ENCODE measurements around the gene QSOX2.
"Not testable (repeated sequence)": the region's sequence is repeated elsewhere in the genome, so short reads cannot be mapped to it uniquely, and the experiment has no call there.

- not testable (repeated sequence) for TF ChIP-seq REST (IDR thresholded peaks at IDR 0.05; ENCODE audit: insufficient read depth in 1 of 2, low read depth in 2 of 2, low read length in 1 of 2); CTCF (IDR thresholded peaks at IDR 0.05); TCF7L2 (IDR thresholded peaks at IDR 0.05; ENCODE audit: low read depth, low read length); POLR2AphosphoS5 (IDR thresholded peaks at IDR 0.05; ENCODE audit: low read depth, low read length); SIN3A (IDR thresholded peaks at IDR 0.05; ENCODE audit: borderline replicate concordance, insufficient read depth, low read depth, low read length)
Measured at GRCh38 chr9:136266641-136267040, 21.0 kb upstream of the QSOX2 start.

Measured in Panc1 (cell line).